T-helper 17 cell (primary cell): ENCODE data around the gene CSNK1E. TPM values are rescaled to one million over a fixed set of nuclear protein-coding genes. Genes with fewer than 3 reads are reported as not detected.

Source experiments
- ATAC-seq: fragments of 150-1000 bp; cut with Tn5 transposase; 2 replicates; pipeline ENCODE4 v1.10.0; 2021; ENCODE audit warnings: mild to moderate bottlenecking, moderate library complexity
- DNase-seq, 3 donors: peaks; one replicate each; pipeline versions ENCODE4 v3.0.0 to v3.0.0-alpha.2; 2020 to 2021
- H3K9me3 ChIP-seq: one replicate; pipeline ENCODE4 v1.7.0; 2013; ENCODE audit warnings: low read length, mild to moderate bottlenecking; ENCODE audit not compliant: control insufficient read depth, poor library complexity, severe bottlenecking
- H3K27ac Mint-ChIP-seq: one replicate; pipeline ENCODE4 v1.8.0; 2022; ENCODE audit warnings: mild to moderate bottlenecking, moderate library complexity, mixed read lengths
- H3K27me3 Mint-ChIP-seq: one replicate; pipeline ENCODE4 v1.8.0; 2022; ENCODE audit warnings: mixed read lengths
- H3K36me3 Mint-ChIP-seq: one replicate; pipeline ENCODE4 v1.8.0; 2022; ENCODE audit warnings: low read depth, mixed read lengths
- H3K4me1 Mint-ChIP-seq: one replicate; pipeline ENCODE4 v1.8.0; 2022; ENCODE audit warnings: mild to moderate bottlenecking, mixed read lengths
- H3K4me3 Mint-ChIP-seq: one replicate; pipeline ENCODE4 v1.8.0; 2022; ENCODE audit warnings: mild to moderate bottlenecking, moderate library complexity, mixed read lengths
- total RNA-seq, 4 donors: library from RNA in 2 of 4; stranded (reverse) in 2 of 4; gene quantifications; one replicate each; pipeline ENCODE4 v1.2.3 and lab custom pipeline; 2022 to 2026

CSNK1E gene
- total RNA-seq, 2 donors from 2014 or later = 157 to 174 TPM

DNA sequence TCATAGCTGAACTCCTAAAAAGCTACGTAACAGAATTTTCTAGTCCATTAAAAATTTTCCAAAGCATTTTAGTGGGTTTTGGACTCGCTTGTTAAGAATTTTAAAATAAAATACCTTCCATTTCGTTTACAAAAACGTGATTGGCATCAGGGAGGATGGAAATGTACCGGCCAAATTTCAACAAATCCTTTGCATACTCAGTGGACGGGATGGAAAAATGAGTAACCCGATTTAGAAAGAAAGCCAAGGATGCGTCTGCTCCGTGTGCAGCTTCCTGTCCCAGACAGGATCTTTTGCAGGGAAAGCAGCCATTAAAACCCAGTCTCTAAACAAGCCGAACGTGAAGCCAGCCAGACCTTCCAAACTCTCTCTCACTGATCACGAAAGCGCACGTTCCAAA, 60.1 kb downstream of the CSNK1E start:
- H3K4me1 Mint-ChIP-seq = peaks cover 19% of the 10 kb centered on the region
- no peaks in the 10 kb centered on the region for H3K9me3 ChIP-seq
- ATAC-seq (no peak), DNase-seq (no peak)
- H3K27me3 Mint-ChIP-seq = no peaks in the 10 kb centered on the region
- H3K27ac Mint-ChIP-seq = no peak overlapping the region
- no peak overlapping the region for H3K4me3 Mint-ChIP-seq
- H3K36me3 Mint-ChIP-seq = no peaks in the 10 kb centered on the region

DNA sequence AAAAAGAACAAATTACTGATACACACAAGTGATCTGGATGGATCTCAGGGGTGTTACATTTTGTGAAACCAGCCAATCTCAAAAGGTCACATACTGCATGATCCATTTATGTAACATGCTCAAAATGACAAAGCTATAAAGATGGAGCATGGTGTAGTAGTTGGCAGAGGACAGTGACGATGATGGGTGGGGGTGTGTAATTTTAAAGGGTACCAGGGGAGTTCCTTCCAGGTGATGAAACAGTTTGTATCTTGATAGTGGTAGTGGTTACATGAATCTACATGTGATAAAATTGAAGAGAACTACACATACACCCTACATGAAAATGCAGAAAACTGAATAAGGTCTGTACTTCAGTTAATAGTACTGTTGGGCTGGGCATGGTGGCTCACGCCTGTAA, 61.5 kb downstream of the CSNK1E start:
- Mint-ChIP-seq H3K4me1 (peaks cover 11% of the 10 kb centered on the region), H3K27ac (no peak overlapping the region), H3K4me3 (no peak overlapping the region), H3K36me3 (no peaks in the 10 kb centered on the region), H3K27me3 (no peaks in the 10 kb centered on the region)
- no peaks in the 10 kb centered on the region for H3K9me3 ChIP-seq
- no peak for ATAC-seq
- DNase-seq = no peak

DNA sequence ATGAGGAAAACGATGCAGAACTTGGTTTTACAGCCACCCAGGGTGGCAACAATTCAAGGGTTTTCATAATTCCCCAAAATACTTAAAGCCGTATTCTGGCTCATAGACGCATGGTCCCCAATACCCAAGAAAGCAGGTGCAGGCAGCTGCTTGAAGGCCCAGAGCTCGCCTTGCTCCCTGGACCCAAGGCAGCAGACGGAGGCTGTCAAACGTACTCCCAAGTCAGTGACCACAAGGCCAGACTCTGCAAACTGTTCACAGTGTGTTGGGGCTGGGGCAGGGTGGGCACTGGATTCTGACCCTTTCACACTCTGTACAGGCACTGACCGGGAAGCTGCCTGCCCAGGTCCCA, 65.9 kb downstream of the CSNK1E start:
- Mint-ChIP-seq H3K27me3 (no peaks in the 10 kb centered on the region), H3K4me1 (peaks cover 5% of the 10 kb centered on the region), H3K4me3 (no peak overlapping the region), H3K36me3 (no peaks in the 10 kb centered on the region), H3K27ac (no peak overlapping the region)
- H3K9me3 ChIP-seq = no peaks in the 10 kb centered on the region
- DNase-seq (no peak), ATAC-seq (no peak)

DNA sequence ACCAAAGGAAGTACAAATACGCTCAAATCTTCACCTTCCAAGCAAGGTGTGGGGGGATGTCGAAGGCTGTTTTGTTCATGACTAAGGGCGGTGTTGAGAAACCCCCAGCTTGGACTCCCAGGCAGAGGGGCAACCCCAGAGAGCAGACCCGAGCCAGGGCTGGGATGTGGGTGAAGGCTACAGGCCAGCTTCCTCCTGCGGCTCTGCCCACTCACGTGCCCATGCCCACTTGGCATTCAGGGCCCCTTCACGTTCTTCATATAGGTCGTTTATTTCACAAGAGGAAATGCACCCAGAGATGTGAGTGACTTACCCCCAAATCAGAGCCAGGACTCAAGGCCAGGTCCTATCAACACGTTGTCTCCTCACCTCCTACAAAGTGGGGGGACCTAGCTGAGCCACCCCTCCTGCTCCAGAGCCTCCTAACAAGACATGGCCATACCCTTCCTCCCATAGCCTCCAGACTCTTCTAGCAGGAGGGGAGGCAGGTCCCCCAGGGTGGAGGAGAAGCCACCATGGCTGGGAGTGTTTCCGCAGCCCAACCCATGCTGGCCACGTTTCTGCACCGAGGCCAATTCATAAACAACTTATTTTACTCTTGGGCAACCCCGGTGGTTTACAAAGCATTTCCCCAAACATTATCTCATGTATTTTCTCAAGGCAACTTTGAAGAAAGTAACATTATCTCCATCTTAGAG, 66.4 kb downstream of the CSNK1E start:
- no peaks in the 10 kb centered on the region for H3K9me3 ChIP-seq
- H3K4me1 Mint-ChIP-seq = peaks cover 5% of the 10 kb centered on the region
- ATAC-seq (no peak), DNase-seq (no peak)
- H3K27ac Mint-ChIP-seq = peak overlapping the region; percentile 41
- H3K36me3 Mint-ChIP-seq = no peaks in the 10 kb centered on the region
- H3K27me3 Mint-ChIP-seq = no peaks in the 10 kb centered on the region
- H3K4me3 Mint-ChIP-seq = no peak overlapping the region

DNA sequence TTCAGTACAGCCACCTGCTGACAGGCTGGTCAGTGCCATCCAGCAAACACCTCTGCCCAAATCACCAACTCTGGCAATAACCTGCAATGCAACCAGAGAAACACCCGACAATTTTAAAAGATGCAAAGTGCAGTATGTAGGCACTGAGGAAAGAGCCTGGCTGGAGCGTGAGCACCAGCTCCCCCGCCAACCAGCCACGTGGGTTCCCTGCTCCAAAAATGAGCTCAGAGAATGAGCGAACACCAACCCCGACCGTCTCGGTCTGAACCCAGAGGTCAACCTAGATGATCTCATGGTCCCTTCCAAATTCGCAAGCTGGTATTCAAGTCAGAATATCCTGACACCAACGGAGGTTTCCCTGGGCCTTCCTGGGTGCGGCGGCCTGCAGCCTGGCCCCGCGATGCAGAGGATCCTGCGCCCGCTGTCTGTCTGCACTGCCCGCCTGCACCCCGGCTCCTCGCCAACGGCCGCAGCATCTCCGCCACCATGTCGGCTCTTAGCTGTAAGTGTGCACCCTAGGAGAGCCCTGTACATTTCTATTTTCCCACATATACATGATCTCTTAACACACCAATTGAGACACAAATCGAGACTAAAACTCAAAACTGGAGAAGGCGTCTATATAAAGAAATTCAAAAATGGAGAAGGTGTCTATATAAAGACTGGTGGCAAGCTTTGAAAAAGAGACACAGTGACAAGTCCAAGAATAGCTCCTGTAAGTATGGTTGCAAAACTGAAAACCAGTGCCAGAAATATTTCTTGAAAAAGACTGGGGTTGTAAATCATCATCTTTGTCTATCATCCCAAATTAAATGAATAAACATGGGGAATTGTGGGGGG, 67.2 kb downstream of the CSNK1E start:
- no peaks in the 10 kb centered on the region for H3K27me3 Mint-ChIP-seq
- H3K4me3 Mint-ChIP-seq = no peak overlapping the region
- ATAC-seq (no peak), DNase-seq (no peak)
- H3K9me3 ChIP-seq = no peaks in the 10 kb centered on the region
- H3K27ac Mint-ChIP-seq = peak overlapping the region; percentile 41
- H3K36me3 Mint-ChIP-seq = no peaks in the 10 kb centered on the region
- peaks cover 3% of the 10 kb centered on the region for H3K4me1 Mint-ChIP-seq

DNA sequence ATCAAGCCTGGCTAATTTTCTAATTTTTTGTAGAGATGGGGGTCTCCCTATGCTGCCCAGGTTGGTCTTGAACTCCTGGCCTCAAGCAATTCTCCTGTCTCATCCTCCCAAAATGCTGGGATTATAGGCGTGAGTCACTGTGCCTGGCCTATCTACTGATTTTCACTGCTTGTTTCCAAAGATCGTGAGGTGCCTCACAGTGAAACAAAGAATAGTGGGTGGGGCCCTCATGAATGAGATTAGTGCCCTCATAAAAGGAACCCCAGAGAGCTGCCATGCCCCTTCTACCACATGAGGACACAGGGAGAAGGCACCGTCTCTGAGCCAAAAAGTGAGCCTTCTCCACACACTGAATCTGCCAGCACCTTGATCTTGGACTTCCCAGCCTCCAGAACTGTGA, 67.9 kb downstream of the CSNK1E start:
- Mint-ChIP-seq H3K36me3 (no peaks in the 10 kb centered on the region), H3K4me1 (peaks cover 3% of the 10 kb centered on the region), H3K4me3 (no peak overlapping the region), H3K27me3 (no peaks in the 10 kb centered on the region), H3K27ac (no peak overlapping the region)
- ATAC-seq = no peak
- no peak for DNase-seq
- no peaks in the 10 kb centered on the region for H3K9me3 ChIP-seq

DNA sequence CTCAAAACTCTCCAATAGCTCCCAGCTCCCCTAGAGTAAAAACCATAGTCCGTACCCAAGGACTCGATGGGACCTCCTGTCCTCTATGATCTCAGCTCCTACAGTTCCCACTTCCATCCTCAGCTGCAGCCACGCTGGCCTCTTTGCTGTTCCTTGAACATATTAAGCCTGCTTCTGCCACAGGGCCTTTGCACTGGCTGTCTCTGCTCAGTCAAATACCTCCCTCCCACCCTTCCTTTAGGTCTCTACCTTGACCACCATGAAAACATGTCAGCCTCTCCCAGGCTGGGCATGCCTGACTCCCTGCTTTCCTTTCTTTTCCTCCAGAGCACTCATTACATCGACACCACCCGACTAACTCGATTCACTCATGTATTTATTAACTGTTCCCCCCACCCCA, 69.0 kb downstream of the CSNK1E start:
- Mint-ChIP-seq H3K4me1 (peaks cover 3% of the 10 kb centered on the region), H3K27ac (no peak overlapping the region), H3K36me3 (no peaks in the 10 kb centered on the region), H3K27me3 (no peaks in the 10 kb centered on the region), H3K4me3 (no peak overlapping the region)
- DNase-seq = no peak
- no peaks in the 10 kb centered on the region for H3K9me3 ChIP-seq
- no peak for ATAC-seq

DNA sequence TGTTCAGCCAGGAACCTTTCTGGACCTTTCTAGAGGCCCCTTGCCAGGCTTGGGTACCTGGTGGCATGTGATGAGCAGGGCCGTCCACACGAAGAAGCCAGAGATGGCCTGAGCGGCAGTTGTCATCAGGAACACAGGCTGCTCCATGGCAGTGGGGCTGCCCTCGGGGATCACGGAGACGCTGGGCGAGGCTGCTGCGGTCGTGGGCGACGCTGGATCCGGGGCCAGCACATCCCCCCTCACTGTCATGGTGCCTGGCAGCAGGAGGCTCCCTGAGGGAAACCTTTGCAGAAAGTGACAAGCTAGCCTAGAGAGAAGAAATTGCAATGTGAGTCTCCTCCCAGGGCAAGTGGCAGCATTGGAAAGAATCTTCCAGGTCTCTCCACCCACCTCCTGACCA, 69.5 kb downstream of the CSNK1E start:
- Mint-ChIP-seq H3K27me3 (no peaks in the 10 kb centered on the region), H3K27ac (no peak overlapping the region), H3K36me3 (no peaks in the 10 kb centered on the region), H3K4me3 (no peak overlapping the region), H3K4me1 (peaks cover 3% of the 10 kb centered on the region)
- ATAC-seq (no peak), DNase-seq (no peak)
- H3K9me3 ChIP-seq = no peaks in the 10 kb centered on the region

DNA sequence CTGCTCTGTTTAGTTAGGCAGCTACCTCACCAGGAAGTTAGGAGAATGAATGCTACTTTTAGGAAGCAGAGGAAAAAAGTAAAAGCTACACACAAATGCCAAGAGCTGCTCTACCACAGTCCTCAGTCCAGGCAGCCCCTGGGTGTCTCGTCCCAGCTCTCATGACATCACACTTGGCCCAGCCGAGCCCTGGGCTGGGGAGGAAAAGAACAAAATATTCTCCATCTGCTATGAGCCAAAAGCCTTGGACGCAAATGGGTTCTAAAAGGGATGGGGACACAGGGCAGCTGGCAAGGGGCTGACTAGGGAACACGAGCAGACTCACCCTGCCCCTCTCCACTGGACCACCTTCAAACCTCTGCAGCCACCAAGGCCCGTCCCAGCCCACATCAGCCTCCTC, 70.5 kb downstream of the CSNK1E start:
- Mint-ChIP-seq H3K36me3 (no peaks in the 10 kb centered on the region), H3K27me3 (no peaks in the 10 kb centered on the region), H3K4me3 (no peak overlapping the region), H3K27ac (no peak overlapping the region), H3K4me1 (peaks cover 3% of the 10 kb centered on the region)
- no peak for DNase-seq
- H3K9me3 ChIP-seq = no peaks in the 10 kb centered on the region
- no peak for ATAC-seq

DNA sequence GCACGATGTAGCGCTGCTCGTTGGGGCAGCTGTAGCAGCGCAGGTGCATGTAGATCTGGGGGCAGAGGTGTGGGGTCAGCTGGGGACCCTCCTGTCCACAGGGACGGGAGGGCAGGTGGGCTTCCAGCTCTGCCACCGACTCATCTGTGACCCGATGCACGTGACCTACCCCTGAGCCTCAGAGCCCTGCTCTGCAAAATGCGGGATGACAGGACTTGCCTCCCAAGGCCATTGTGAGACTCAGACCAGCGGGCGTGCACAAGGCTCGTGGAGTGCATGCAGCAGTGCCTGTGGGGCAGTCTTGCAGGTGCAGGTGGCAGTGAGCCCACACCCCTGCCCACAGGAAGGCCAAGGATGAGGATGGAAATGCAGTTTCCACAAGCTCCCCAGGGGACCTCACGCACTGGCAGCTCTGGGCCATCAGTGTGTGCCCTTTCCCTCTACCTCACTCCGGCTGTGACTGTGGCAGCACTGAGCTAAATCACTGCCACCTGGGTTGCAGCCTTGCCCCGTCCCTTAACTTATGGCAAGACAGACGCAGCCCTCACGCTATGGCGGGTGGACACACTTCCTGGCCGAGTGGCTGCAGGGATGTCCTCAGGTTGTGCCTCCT, 71.1 kb downstream of the CSNK1E start:
- Mint-ChIP-seq H3K4me1 (peaks cover 3% of the 10 kb centered on the region), H3K36me3 (no peaks in the 10 kb centered on the region), H3K4me3 (no peak overlapping the region), H3K27me3 (no peaks in the 10 kb centered on the region), H3K27ac (no peak overlapping the region)
- ATAC-seq (no peak), DNase-seq (no peak)
- H3K9me3 ChIP-seq = no peaks in the 10 kb centered on the region

DNA sequence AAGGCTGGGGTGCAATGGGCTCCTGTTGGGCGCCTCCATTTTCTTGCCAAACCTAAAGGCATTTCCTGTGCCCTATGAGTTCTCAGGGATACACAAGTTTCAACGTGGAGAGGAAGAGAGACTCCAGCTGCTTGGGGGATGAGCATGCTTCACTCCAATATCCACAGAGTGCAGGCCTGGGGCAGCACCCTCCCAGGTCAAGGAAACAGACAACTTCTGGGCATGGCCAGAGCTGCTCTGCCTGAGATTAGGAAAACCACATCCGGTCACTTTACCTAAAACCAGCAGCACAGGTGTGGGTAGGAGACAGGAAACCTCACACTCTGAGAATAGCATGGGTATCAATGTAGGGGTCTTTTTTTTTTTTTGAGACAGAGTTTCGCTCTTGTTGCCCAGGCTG, 73.1 kb downstream of the CSNK1E start:
- no peak for DNase-seq
- no peak for ATAC-seq
- no peaks in the 10 kb centered on the region for H3K9me3 ChIP-seq
- no peaks in the 10 kb centered on the region for H3K27me3 Mint-ChIP-seq
- peaks cover 3% of the 10 kb centered on the region for H3K36me3 Mint-ChIP-seq
- no peak overlapping the region for H3K27ac Mint-ChIP-seq
- no peak overlapping the region for H3K4me3 Mint-ChIP-seq
- H3K4me1 Mint-ChIP-seq = peaks cover 14% of the 10 kb centered on the region

DNA sequence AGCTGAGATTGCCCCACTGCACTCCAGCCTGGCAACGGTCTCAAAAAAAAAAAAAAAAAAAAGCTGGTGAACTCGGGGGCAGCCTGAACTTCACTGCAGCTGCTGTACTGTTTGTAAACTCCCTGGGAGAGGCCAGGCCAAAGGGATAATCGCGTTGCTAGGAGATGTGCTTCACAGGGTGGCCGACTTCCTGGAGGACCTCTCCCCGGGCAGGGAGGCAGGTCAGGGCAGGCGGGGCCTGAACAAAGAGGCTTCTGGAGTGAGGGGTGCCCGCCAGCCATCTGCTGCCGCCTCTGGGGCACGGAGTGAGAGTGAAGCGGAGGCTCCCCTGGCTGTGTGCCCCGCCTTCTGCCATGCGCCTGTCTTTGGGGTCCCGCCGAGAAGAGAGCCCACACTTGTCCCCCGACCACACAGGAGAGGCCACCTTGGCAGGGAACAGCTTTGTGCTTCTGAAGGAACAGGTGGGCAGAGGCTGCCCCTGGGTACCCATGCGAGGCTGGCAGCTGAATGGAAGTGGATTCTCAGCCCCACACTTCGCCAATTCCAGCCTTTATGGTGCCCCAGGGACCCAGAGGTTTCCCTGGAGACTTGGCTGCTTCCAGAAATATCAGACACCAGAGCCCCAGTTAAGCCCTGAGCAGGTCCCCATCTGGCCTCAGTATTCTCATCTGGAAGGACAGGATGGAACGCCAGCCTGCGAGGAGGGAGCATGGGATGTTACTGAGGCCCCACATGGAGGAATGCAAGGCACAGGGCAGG, 74.0 kb downstream of the CSNK1E start:
- ATAC-seq (no peak), DNase-seq (no peak)
- Mint-ChIP-seq H3K27ac (no peak overlapping the region), H3K4me1 (peaks cover 11% of the 10 kb centered on the region), H3K4me3 (no peak overlapping the region), H3K27me3 (no peaks in the 10 kb centered on the region), H3K36me3 (peaks cover 3% of the 10 kb centered on the region)
- H3K9me3 ChIP-seq = no peaks in the 10 kb centered on the region

DNA sequence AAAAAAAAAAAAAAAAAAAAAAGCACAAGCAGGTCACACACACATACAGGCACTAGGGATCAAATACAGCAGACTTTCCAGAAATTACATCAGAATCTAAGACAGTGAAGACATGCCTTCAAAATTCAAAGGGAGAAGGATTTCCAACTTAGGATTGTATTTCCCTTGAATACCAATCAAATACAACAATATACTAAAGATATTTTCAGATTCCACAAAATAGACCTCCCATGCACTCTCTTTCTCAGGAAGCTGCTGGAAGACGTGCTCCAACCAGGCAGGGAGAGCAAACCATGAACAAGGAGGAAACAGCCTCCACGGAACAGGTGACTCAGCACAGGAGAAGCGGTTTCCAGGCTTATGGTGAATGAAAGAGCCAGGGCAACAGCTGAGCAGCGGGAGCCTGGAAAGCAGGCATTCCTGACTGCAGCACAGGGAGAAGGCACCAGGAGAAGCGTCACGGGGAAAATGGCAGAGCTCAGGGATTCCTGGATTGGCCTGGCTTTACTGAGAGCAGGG, 76.4 kb downstream of the CSNK1E start:
- DNase-seq (no peak), ATAC-seq (no peak)
- peaks cover 3% of the 10 kb centered on the region for H3K36me3 Mint-ChIP-seq
- H3K27me3 Mint-ChIP-seq = no peaks in the 10 kb centered on the region
- H3K9me3 ChIP-seq = no peaks in the 10 kb centered on the region
- peaks cover 11% of the 10 kb centered on the region for H3K4me1 Mint-ChIP-seq
- H3K27ac Mint-ChIP-seq = peak overlapping the region; percentile 51
- H3K4me3 Mint-ChIP-seq = no peak overlapping the region
